Left lobe of liver (tissue), 2 donors: ENCODE data around the gene MSRB3. TPM values are rescaled to one million over a fixed set of nuclear protein-coding genes. Genes with fewer than 3 reads are reported as not detected.
"Not testable (repeated sequence)": the region's sequence is repeated elsewhere in the genome, so short reads cannot be mapped to it uniquely, and the experiment has no call there.

Experiments
- ATAC-seq: fragments of 200-7000 bp; cut with Tn5 transposase; one replicate; pipeline ENCODE4 v1.9.1; 2020; ENCODE audit warnings: mild to moderate bottlenecking, moderate library complexity
- DNase-seq: peaks from one replicate; pipeline ENCODE4 v3.0.0-alpha.2; 2020; ENCODE audit warnings: low spot score
- total RNA-seq: library from RNA; stranded (reverse); gene quantifications from one replicate; pipeline ENCODE4 v1.2.1, GENCODE V29; 2021
- donor health status: DM: no; HTN: no; CAD: no; lungs with moderate emphysema.
- donor health status: DM: no; HTN: yes; CAD: no.

The MSRB3 gene
- total RNA-seq, 1 donor from 2014 or later, result 1.6 TPM

GRCh38 chr12:65285532-65285931, 7.0 kb downstream of the MSRB3 start:
- DNase-seq, ATAC-seq: not testable (repeated sequence)

GRCh38 chr12:65287426-65287825, 8.9 kb downstream of the MSRB3 start:
- ATAC-seq (no peak), DNase-seq (no peak)

- DNase-seq (no peak), ATAC-seq (no peak)
These were observed 13.8 kb downstream of the MSRB3 start for GRCh38 chr12:65292241-65292640.

- ATAC-seq (no peak), DNase-seq (no peak)
These were observed 15.3 kb downstream of the MSRB3 start for GRCh38 chr12:65293735-65294134.

GRCh38 chr12:65294641-65295262, 16.3 kb downstream of the MSRB3 start:
- ATAC-seq, result no peak
- no peak for DNase-seq

GRCh38 chr12:65296508-65297265, 18.2 kb downstream of the MSRB3 start:
- ATAC-seq, result no peak
- DNase-seq, result no peak

GRCh38 chr12:65300097-65300496, 21.6 kb downstream of the MSRB3 start:
- ATAC-seq, result no peak
- no peak for DNase-seq

GRCh38 chr12:65300679-65301349, 22.3 kb downstream of the MSRB3 start:
- ATAC-seq (peak; percentile 68), DNase-seq (no peak)

- DNase-seq (no peak), ATAC-seq (no peak)
These were observed 24.4 kb downstream of the MSRB3 start for GRCh38 chr12:65302891-65303290.

- DNase-seq, result no peak
- ATAC-seq, result no peak
These were observed 27.0 kb downstream of the MSRB3 start for GRCh38 chr12:65305346-65305950.

GRCh38 chr12:65306366-65307168, 28.1 kb downstream of the MSRB3 start:
- DNase-seq, result no peak

GRCh38 chr12:65307169-65307501, 28.7 kb downstream of the MSRB3 start:
- DNase-seq (no peak), ATAC-seq (no peak)

More at GRCh38 chr12:65306366-65307168, 28.1 kb downstream of the MSRB3 start:
- ATAC-seq, result peak; percentile 70

- ATAC-seq (no peak), DNase-seq (no peak)
These were observed 29.5 kb downstream of the MSRB3 start for GRCh38 chr12:65308006-65308405.

- DNase-seq, result no peak
- ATAC-seq, result no peak
These were observed 30.2 kb downstream of the MSRB3 start for GRCh38 chr12:65308601-65309071.

GRCh38 chr12:65311260-65311659, 32.8 kb downstream of the MSRB3 start:
- DNase-seq (no peak), ATAC-seq (no peak)

GRCh38 chr12:65313719-65314317, 35.3 kb downstream of the MSRB3 start:
- no peak for DNase-seq
- ATAC-seq, result peak; percentile 64

- not testable (repeated sequence) for ATAC-seq
These were observed 36.8 kb downstream of the MSRB3 start for GRCh38 chr12:65315238-65315637.

GRCh38 chr12:65318186-65318685, 39.8 kb downstream of the MSRB3 start:
- ATAC-seq, result no peak
- no peak for DNase-seq

More at GRCh38 chr12:65315238-65315637, 36.8 kb downstream of the MSRB3 start:
- DNase-seq, result not testable (repeated sequence)

GRCh38 chr12:65319688-65320200, 41.3 kb downstream of the MSRB3 start:
- ATAC-seq (no peak), DNase-seq (no peak)

- DNase-seq (no peak), ATAC-seq (no peak)
These were observed 44.6 kb downstream of the MSRB3 start for GRCh38 chr12:65323070-65323469.
